Kidney (tissue), 14 donors: Measurements from ENCODE around the gene CYS1. TPM values are rescaled to one million over a fixed set of nuclear protein-coding genes. Genes with fewer than 3 reads are reported as not detected.

Source experiments
- DNase-seq, 5 donors: peaks; one replicate each; pipeline ENCODE4 v3.0.0-alpha.2; 2013 to 2020
- FAIRE-seq: peaks from 2 replicates; lab custom pipeline; 2012; peaks lifted over from hg19 to GRCh38; lab: Jason Lieb, UNC
- H3K27ac ChIP-seq, 2 donors: one replicate each; pipeline ENCODE4 v1.7.0; 2013; ENCODE audit warnings: low read depth in 2 of 2, low read length in 2 of 2, inconsistent platforms in 1 of 2
- H3K27me3 ChIP-seq: one replicate; pipeline ENCODE4 v1.7.1; 2013; ENCODE audit warnings: low read length, inconsistent platforms; ENCODE audit not compliant: control insufficient read depth, insufficient read depth
- H3K36me3 ChIP-seq, 3 donors: one replicate each; pipeline versions ENCODE4 v1.7.0 to v1.7.1; 2013; ENCODE audit warnings: low read length in 3 of 3, control low read depth in 1 of 3, inconsistent platforms in 1 of 3; ENCODE audit not compliant: insufficient read depth in 3 of 3, control insufficient read depth in 2 of 3
- H3K4me1 ChIP-seq, 3 donors: one replicate each; pipeline versions ENCODE4 v1.7.0 to v1.7.1; 2013; ENCODE audit warnings: low read length in 3 of 3, inconsistent platforms in 1 of 3, low read depth in 1 of 3; ENCODE audit not compliant: control insufficient read depth in 2 of 3, insufficient read depth in 2 of 3
- H3K4me3 ChIP-seq, 3 donors: one replicate each; pipeline versions ENCODE4 v1.7.0 to v1.8.1; 2013; ENCODE audit warnings: low read length in 3 of 3, control low read depth in 1 of 3, inconsistent platforms in 1 of 3
- H3K9ac ChIP-seq, 3 donors: one replicate each; pipeline versions ENCODE4 v1.7.0 to v1.7.1; 2013; ENCODE audit warnings: low read length in 3 of 3, control low read depth in 1 of 3, inconsistent platforms in 1 of 3
- H3K9me3 ChIP-seq, 3 donors: one replicate each; pipeline versions ENCODE4 v1.7.0 to v1.7.1; 2013; ENCODE audit warnings: low read length in 3 of 3, control low read depth in 1 of 3, inconsistent platforms in 1 of 3; ENCODE audit not compliant: control insufficient read depth in 2 of 3, insufficient read depth in 1 of 3
- CTCF ChIP-seq: IDR thresholded peaks from 3 replicates; pipeline ENCODE4 v1.5.1; 2012; ENCODE audit warnings: mild to moderate bottlenecking, moderate library complexity, borderline replicate concordance; ENCODE audit not compliant: insufficient read depth; ENCODE audit errors: extremely low read depth
- intact Hi-C: fragments of 100-400 bp; cut with DNase I; formaldehyde crosslinking; loops from one replicate; pipeline ENCODE4 v1.11.1; 2022
- polyA plus RNA-seq: library from polyadenylated mRNA; stranded (reverse); fragments of 350-450 nt; fragmentation: Illumina TruSeq; extraction: RNeasy Lipid Tissue Mini Kit (QIAGEN cat#74804); gene quantifications from one replicate; pipeline ENCODE4 v1.2.3, GENCODE V29; 2014; ENCODE audit warnings: low read depth, low replicate concordance; ENCODE audit not compliant: insufficient read depth
- total RNA-seq: library from RNA; stranded (reverse); fragmentation: NEBNext Ultra II Directional; extraction: Animal tissue kit (Norgen Biotek cat#: 25700); gene quantifications from one replicate; pipeline ENCODE4 v1.2.1, GENCODE V29; 2021
- donor health status: control.
- donor health status: control.
- donor health status: control.
- donor health status: control.
- donor health status: control.
- donor health status: DM: yes; HTN: yes; CAD: no.
- donor health status: Normal renal cell carcinoma (clear cell type).

CYS1 gene
- total and polyA plus RNA-seq, 2 donors from 2014 or later, result 245 to 276 TPM

GRCh38 chr2:10064932-10065772 lies 15.1 kb downstream of the CYS1 start:
- peaks cover 0 to 14% (median 5%) of the 10 kb centered on the region in 3 donors for H3K4me1 ChIP-seq
- H3K9ac ChIP-seq, result no peak overlapping the region
- H3K27me3 ChIP-seq, result no peaks in the 10 kb centered on the region
- no peaks in the 10 kb centered on the region for H3K9me3 ChIP-seq
- H3K36me3 ChIP-seq, result peaks cover 0 to 21% (median 5%) of the 10 kb centered on the region in 3 donors
- FAIRE-seq (no peak), DNase-seq (peak in 1 of 5 donors; percentile 41)
- no peak overlapping the region for H3K4me3 ChIP-seq
- H3K27ac ChIP-seq, result no peak overlapping the region
- intact Hi-C loops, result no loop called here
- no peak for TF ChIP-seq CTCF

GRCh38 chr2:10063566-10063965 lies 16.6 kb downstream of the CYS1 start:
- Histone ChIP-seq H3K27me3 (no peaks in the 10 kb centered on the region), H3K36me3 (peaks cover 0 to 29% (median 5%) of the 10 kb centered on the region in 3 donors), H3K9me3 (no peaks in the 10 kb centered on the region), H3K4me1 (peaks cover 0 to 14% (median 5%) of the 10 kb centered on the region in 3 donors), H3K4me3 (no peak overlapping the region), H3K9ac (no peak overlapping the region), H3K27ac (no peak overlapping the region)
- DNase-seq (peak in 1 of 5 donors; percentile 59), FAIRE-seq (no peak)
- intact Hi-C loops, result no loop called here
- no peak for TF ChIP-seq CTCF

GRCh38 chr2:10062931-10063365 lies 17.3 kb downstream of the CYS1 start:
- FAIRE-seq (no peak), DNase-seq (peak in 1 of 5 donors; percentile 33)
- peaks cover 0 to 33% (median 5%) of the 10 kb centered on the region in 3 donors for H3K36me3 ChIP-seq
- H3K9ac ChIP-seq, result no peak overlapping the region
- H3K27me3 ChIP-seq, result no peaks in the 10 kb centered on the region
- no peak overlapping the region for H3K4me3 ChIP-seq
- no peak overlapping the region for H3K27ac ChIP-seq
- no peak for TF ChIP-seq CTCF
- intact Hi-C loops, result no loop called here
- H3K4me1 ChIP-seq, result peaks cover 0 to 14% (median 5%) of the 10 kb centered on the region in 3 donors
- H3K9me3 ChIP-seq, result no peaks in the 10 kb centered on the region
